HG03108 (cell line): Measurements from ENCODE around the gene CYSTM1.

Experiments used
- ATAC-seq: cut with Tn5 transposase; IDR thresholded peaks from one replicate; pipeline ENCODE4 v1.9.1; 2021; ENCODE audit warnings: moderate library complexity; ENCODE audit not compliant: unreplicated experiment

CYSTM1 gene

DNA sequence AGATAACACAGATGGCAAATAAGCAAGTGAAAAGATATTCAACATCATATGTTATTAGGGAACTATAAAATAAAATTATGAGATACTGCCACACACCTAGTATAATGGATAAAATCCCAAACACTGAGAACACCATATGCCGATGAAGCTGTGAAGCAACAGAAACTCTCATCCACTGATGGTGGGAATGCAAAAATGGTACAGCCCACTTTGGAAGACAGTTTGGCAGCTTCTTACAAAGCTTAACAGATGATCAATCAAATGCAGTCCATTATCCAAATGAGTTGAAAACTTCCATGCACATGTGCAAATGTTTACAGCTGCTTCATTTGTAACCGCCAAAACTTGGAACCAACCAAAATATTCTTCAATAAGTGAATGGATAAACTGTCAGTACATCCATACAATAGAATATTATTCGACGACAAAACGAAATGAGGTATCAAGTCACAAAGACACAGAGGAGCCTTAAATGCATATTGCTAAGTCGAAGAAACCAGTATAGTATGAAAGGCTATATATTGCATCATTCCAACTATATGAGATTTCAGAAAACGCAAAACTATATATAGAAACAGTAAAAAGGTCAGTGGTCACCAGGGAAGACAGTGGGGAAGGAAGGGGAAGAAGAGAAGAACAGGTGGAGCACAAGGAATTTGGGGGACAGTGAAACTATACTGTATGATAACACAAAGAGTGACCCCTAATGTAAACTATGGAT, 113.0 kb downstream of the CYSTM1 start:
- ATAC-seq: no peak

DNA sequence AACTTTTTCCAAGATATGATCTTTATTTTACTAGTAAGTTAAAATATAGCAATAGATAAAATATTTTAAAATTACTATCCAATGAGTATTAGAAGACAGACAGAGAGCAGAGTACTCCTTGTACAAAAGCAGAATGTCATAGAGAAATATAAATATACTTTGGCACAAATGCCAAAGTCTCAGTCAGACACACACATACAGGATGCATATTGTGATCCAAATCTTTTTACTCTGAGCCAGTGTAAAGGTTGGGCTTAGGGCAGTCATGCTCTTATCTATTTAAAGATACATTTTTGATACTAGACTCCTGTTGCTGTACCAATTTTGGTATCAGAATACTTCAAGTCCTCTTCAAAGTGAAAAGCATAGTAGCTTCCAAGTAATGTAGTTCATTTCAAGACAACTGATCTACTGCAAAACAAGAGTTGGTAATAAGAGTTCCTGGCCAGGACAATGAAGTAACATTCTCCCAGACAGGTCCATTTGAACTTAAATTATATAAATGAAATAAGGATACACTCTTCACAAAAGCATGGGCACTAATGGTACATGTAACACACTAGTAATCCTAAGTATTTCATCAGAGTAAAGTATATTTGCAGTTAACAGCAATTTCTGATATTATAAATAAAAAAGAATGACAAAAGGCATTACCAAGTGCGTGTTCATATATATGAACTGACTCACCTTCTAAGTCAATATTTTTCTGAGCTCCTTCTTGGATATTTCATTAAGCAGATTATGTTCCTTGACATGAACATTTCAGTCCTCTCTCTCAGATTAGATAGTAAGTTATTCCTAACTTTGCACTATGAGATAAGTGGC, 117.4 kb downstream of the CYSTM1 start:
- no peak for ATAC-seq
